GM12875 (cell line): ENCODE data around the gene P2RY10.

ENCODE experiments used
- H3K4me3 ChIP-seq: one replicate; pipeline ENCODE4 v1.5.1; 2011; ENCODE audit warnings: low read depth, low read length, control low read depth
- TF ChIP-seq, protein P1 (sequence below): IDR thresholded peaks from 2 replicates; pipeline ENCODE4 v1.5.1; 2011; ENCODE audit warnings: low read depth, mild to moderate bottlenecking, control low read depth, inconsistent platforms, low read length, moderate library complexity, borderline replicate concordance; ENCODE audit not compliant: insufficient read depth

Gene P2RY10

GRCh38 chrX:78946178-78946931, 1.2 kb downstream of the P2RY10 start:
- peak overlapping the region; percentile 53 for H3K4me3 ChIP-seq
- TF ChIP-seq, protein P1, sequence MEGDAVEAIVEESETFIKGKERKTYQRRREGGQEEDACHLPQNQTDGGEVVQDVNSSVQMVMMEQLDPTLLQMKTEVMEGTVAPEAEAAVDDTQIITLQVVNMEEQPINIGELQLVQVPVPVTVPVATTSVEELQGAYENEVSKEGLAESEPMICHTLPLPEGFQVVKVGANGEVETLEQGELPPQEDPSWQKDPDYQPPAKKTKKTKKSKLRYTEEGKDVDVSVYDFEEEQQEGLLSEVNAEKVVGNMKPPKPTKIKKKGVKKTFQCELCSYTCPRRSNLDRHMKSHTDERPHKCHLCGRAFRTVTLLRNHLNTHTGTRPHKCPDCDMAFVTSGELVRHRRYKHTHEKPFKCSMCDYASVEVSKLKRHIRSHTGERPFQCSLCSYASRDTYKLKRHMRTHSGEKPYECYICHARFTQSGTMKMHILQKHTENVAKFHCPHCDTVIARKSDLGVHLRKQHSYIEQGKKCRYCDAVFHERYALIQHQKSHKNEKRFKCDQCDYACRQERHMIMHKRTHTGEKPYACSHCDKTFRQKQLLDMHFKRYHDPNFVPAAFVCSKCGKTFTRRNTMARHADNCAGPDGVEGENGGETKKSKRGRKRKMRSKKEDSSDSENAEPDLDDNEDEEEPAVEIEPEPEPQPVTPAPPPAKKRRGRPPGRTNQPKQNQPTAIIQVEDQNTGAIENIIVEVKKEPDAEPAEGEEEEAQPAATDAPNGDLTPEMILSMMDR: no peak

GRCh38 chrX:78950009-78950835, 5.0 kb downstream of the P2RY10 start:
- TF ChIP-seq, protein P1: no peak
- no peak overlapping the region for H3K4me3 ChIP-seq

GRCh38 chrX:78957049-78957767, 12.0 kb downstream of the P2RY10 start:
- no peak overlapping the region for H3K4me3 ChIP-seq
- TF ChIP-seq, protein P1: no peak

DNA sequence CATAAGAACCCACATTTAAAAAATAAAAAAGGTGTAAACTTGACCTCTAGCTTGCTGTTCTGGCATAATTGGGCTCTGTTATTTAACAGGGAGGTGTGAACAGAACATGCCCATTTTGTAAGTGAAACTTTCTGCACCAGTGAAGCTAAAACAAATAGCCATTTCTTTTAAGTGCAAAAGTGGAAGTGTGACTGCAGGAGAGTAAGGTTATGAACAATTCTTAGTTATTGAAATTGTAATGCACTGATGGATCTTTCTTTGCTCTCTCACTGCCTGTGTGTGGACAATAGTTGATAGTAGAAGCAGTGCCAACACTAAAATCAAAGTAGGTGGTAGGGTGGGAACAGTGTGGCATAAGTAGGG, 12.6 kb downstream of the P2RY10 start:
- no peak overlapping the region for H3K4me3 ChIP-seq
- TF ChIP-seq, protein P1: no peak

DNA sequence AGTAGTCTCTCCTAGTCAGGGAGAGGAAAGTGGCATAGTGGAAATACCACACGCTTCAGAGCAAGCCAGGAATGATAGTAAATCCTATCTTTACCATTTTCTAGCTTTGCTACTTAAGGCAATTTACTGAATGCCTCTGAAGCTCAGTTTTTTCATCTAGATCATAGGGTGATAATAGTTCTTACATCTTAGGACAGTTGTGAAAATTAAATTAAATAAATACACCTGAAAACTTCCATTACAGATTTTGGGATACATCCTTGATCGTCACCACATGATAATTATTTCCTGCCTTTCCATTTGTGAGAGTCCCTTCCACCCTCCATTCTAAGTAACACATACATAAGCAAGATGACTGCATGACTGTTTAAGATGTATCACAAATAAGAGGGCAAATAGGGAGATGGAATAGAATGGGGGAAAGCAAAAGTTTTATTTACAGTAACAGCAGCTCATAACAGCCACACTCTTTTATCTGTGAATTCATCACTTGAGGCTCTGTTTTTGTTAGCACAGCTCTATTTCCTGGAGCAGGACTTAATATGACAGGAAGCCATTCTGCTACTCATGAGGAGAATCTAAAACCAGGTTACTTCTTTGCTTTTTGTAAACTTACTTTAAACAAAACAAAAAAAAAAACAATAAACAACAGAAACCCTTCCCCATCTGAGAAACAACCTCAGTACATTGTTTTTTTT, 13.4 kb downstream of the P2RY10 start:
- TF ChIP-seq, protein P1: no peak
- no peak overlapping the region for H3K4me3 ChIP-seq

- TF ChIP-seq, protein P1: no peak
- no peak overlapping the region for H3K4me3 ChIP-seq
These were observed 15.7 kb downstream of the P2RY10 start for GRCh38 chrX:78960888-78961287.
